GM20000 (cell line): ENCODE measurements around the gene MYO9A.
"Not testable (repeated sequence)": the region's sequence is repeated elsewhere in the genome, so short reads cannot be mapped to it uniquely, and the experiment has no call there.

Experiments
- DNase-seq: peaks from one replicate; pipeline ENCODE4 v3.0.0; 2012; ENCODE audit warnings: low spot score
- TF ChIP-seq, protein P1 (sequence below): IDR thresholded peaks from 2 replicates; pipeline ENCODE4 v1.5.1; 2012; ENCODE audit warnings: mild to moderate bottlenecking, control low read depth; ENCODE audit errors: extremely low read depth, missing control alignments

MYO9A gene

DNA sequence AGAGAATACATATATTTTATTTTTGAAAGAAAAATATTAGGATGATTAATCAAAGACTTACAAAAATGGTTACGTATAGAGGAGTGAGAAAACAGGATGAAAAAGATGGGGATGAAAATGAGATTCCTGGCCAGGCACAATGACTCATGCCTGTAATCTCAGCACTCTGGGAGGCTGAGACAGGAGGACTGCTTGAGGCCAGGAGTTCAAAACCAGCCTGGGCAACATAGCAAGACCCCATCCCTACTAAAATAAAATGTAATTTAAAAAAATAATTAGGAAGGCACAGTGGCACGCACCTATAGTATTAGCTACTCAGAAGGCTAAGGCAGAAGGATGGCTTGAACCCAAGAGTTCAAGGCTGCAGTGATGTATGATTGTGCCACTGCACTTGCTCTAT, 11.9 kb downstream of the MYO9A start:
- DNase-seq: no peak
- TF ChIP-seq, protein P1, sequence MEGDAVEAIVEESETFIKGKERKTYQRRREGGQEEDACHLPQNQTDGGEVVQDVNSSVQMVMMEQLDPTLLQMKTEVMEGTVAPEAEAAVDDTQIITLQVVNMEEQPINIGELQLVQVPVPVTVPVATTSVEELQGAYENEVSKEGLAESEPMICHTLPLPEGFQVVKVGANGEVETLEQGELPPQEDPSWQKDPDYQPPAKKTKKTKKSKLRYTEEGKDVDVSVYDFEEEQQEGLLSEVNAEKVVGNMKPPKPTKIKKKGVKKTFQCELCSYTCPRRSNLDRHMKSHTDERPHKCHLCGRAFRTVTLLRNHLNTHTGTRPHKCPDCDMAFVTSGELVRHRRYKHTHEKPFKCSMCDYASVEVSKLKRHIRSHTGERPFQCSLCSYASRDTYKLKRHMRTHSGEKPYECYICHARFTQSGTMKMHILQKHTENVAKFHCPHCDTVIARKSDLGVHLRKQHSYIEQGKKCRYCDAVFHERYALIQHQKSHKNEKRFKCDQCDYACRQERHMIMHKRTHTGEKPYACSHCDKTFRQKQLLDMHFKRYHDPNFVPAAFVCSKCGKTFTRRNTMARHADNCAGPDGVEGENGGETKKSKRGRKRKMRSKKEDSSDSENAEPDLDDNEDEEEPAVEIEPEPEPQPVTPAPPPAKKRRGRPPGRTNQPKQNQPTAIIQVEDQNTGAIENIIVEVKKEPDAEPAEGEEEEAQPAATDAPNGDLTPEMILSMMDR: no peak

DNA sequence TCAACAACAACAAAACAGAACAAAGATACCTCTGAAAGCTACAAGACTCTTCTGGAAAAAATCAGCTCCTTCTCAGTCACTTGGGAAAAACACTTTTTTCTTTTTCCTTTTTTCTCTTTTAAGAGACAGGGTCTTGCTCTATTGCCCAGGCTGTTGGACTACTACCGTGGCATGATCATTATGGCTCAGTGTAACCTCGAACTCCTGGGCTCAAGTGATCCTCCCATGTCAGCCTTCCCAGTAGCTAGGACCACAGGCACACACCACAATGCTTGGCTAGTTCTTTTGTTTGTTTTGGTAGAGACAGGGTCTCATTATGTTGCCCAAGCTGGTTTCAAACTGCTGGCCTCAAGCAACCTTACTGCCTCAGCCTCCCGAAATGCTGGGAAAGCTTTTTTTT, 12.8 kb downstream of the MYO9A start:
- no peak for DNase-seq
- TF ChIP-seq, protein P1: no peak

DNA sequence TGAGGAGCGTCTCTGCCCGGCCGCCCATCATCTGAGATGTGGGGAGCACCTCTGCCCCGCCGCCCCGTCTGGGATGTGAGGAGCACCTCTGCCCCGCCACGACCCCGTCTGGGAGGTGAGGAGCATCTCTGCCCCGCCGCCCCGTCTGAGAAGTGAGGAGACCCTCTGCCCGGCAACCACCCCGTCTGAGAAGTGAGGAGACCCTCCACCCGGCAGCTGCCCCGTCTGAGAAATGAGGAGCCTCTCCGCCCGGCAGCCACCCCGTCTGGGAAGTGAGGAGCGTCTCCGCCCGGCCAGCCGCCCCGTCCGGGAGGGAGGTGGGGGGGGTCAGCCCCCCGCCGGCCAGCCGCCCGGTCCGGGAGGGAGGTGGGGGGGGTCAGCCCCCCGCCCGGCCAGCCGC, 17.4 kb downstream of the MYO9A start:
- not testable (repeated sequence) for DNase-seq

DNA sequence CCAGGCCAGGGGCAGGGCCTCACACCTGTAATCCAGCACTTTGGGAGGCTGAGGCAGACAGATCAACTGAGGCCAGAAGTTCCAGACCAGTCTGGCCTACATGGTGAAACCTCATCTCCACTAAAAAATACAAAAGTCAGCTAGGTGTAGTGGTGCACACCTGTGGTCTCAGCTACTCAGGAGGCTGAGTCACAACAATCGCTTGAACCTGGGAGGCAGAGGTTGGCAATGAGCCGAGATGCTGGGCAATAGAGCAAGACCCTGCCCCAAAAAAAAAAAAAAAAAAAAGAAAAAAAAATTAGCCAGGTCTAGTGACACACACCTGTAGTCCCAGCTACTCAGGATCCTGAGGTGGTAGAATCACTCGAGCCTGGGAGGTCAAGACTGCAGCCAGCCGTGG, 18.8 kb downstream of the MYO9A start:
- DNase-seq: no peak
- TF ChIP-seq, protein P1: no peak

GRCh38 chr15:72098040-72098439, 19.9 kb downstream of the MYO9A start:
- TF ChIP-seq, protein P1: no peak
- no peak for DNase-seq

- TF ChIP-seq, protein P1: no peak
- DNase-seq: no peak
Observed at GRCh38 chr15:72096796-72097195, 21.2 kb downstream of the MYO9A start.

- TF ChIP-seq, protein P1: no peak
- DNase-seq: no peak
Observed at GRCh38 chr15:72092691-72093090, 25.3 kb downstream of the MYO9A start.

GRCh38 chr15:72092006-72092405, 25.9 kb downstream of the MYO9A start:
- TF ChIP-seq, protein P1: no peak

More at GRCh38 chr15:72092006-72092405, 25.9 kb downstream of the MYO9A start:
- no peak for DNase-seq
